ENCODE data around the gene VASN.

The VASN gene

GRCh38 chr16:4365615-4366014 lies 6.0 kb upstream of the VASN start:
- no peaks in the 10 kb centered on the region for H3K27me3 ChIP-seq (replicated peaks; ENCODE audit: control insufficient read depth, insufficient read depth, low read length)
- no peak for DNase-seq (ENCODE audit: extremely low read depth, insufficient read length)
- peaks cover 22% of the 10 kb centered on the region for H3K36me3 ChIP-seq (ENCODE audit: control insufficient read depth, insufficient read depth, low read length)
- no peak overlapping the region for H3K4me3 ChIP-seq (replicated peaks; ENCODE audit: low read depth, low read length)
- TF ChIP-seq CTCF (IDR thresholded peaks at IDR 0.05; ENCODE audit: insufficient read depth, low read length, poor library complexity, severe bottlenecking): no peak

- Histone ChIP-seq H3K27me3 (replicated peaks; ENCODE audit: control insufficient read depth, insufficient read depth, low read length) (no peaks in the 10 kb centered on the region), H3K36me3 (ENCODE audit: control insufficient read depth, insufficient read depth, low read length) (peaks cover 19% of the 10 kb centered on the region), H3K4me3 (replicated peaks; ENCODE audit: low read depth, low read length) (no peak overlapping the region)
- no peak for DNase-seq (ENCODE audit: extremely low read depth, insufficient read length)
- TF ChIP-seq CTCF (IDR thresholded peaks at IDR 0.05; ENCODE audit: insufficient read depth, low read length, poor library complexity, severe bottlenecking): no peak
Observed at GRCh38 chr16:4366016-4366415, 5.6 kb upstream of the VASN start.

- no peak for TF ChIP-seq CTCF (IDR thresholded peaks at IDR 0.05; ENCODE audit: insufficient read depth, low read length, poor library complexity, severe bottlenecking)
- H3K36me3 ChIP-seq (ENCODE audit: control insufficient read depth, insufficient read depth, low read length): peaks cover 9% of the 10 kb centered on the region
- no peak overlapping the region for H3K4me3 ChIP-seq (replicated peaks; ENCODE audit: low read depth, low read length)
- H3K27me3 ChIP-seq (replicated peaks; ENCODE audit: control insufficient read depth, insufficient read depth, low read length): no peaks in the 10 kb centered on the region; the same call in 1 of the 2 replicates
- no peak for DNase-seq (ENCODE audit: extremely low read depth, insufficient read length)
Observed at GRCh38 chr16:4367393-4367856, 4.2 kb upstream of the VASN start.

- no peak for DNase-seq (ENCODE audit: extremely low read depth, insufficient read length)
Observed at GRCh38 chr16:4369007-4369733, 2.5 kb upstream of the VASN start.

GRCh38 chr16:4370151-4370550 lies 1.5 kb upstream of the VASN start:
- Histone ChIP-seq H3K27me3 (replicated peaks; ENCODE audit: control insufficient read depth, insufficient read depth, low read length) (no peaks in the 10 kb centered on the region; the same call in 1 of the 2 replicates), H3K4me3 (replicated peaks; ENCODE audit: low read depth, low read length) (no peak overlapping the region)
- TF ChIP-seq CTCF (IDR thresholded peaks at IDR 0.05; ENCODE audit: insufficient read depth, low read length, poor library complexity, severe bottlenecking): no peak

More at GRCh38 chr16:4369007-4369733, 2.5 kb upstream of the VASN start:
- Histone ChIP-seq H3K27me3 (replicated peaks; ENCODE audit: control insufficient read depth, insufficient read depth, low read length) (no peaks in the 10 kb centered on the region; the same call in 1 of the 2 replicates), H3K4me3 (replicated peaks; ENCODE audit: low read depth, low read length) (no peak overlapping the region), H3K36me3 (ENCODE audit: control insufficient read depth, insufficient read depth, low read length) (peaks cover 5% of the 10 kb centered on the region)
- no peak for TF ChIP-seq CTCF (IDR thresholded peaks at IDR 0.05; ENCODE audit: insufficient read depth, low read length, poor library complexity, severe bottlenecking)

More at GRCh38 chr16:4370151-4370550, 1.5 kb upstream of the VASN start:
- H3K36me3 ChIP-seq (ENCODE audit: control insufficient read depth, insufficient read depth, low read length): peaks cover 2% of the 10 kb centered on the region
- no peak for DNase-seq (ENCODE audit: extremely low read depth, insufficient read length)

Data from GM06990 (cell line).